Activated CD4-positive, alpha-beta T cell treated with anti-CD3 and anti-CD28 coated beads, Interleukin-10, Interleukin-2, amounts not matched to agents 100 ng/mL and 50 ng/mL, durations not matched to agents 16 hours and 8 hours (primary cell): Measurements from ENCODE around the gene HSFX2.
"Not testable (repeated sequence)": the region's sequence is repeated elsewhere in the genome, so short reads cannot be mapped to it uniquely, and the experiment has no call there.

Experiments
- DNase-seq: peaks from one replicate; pipeline ENCODE4 v3.0.0-alpha.2; 2020

The HSFX2 gene

DNA sequence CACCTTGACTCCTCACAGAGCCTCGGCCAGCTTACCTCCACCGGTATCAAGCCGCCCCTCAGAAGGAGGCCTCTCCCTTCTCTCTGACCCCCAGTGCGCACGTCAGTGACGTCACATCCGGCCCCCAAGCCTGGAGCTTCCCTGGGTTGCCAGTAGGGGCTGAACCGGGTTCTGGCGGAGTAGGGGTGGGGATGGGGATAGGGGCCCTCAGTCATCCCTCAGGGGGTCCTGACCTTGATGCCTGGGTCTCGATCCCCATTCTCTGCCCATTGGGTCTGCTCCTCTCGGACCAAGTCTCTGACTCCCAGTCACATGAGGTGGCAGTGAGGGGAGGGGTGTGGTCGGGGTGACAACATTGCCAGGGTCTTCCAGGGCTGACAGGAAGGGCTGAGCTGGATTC, 7.8 kb downstream of the HSFX2 start, which contains the start of gene MAGEA9B:
Gene MAGEA9B (minus strand): TSS at position 101 of the 400 bp plus-strand sequence. CDS start 4,280 bp downstream, outside the sequence.
- DNase-seq: not testable (repeated sequence)

- DNase-seq: not testable (repeated sequence)
Measured at GRCh38 chrX:149585631-149586030, 9.5 kb downstream of the HSFX2 start.

DNA sequence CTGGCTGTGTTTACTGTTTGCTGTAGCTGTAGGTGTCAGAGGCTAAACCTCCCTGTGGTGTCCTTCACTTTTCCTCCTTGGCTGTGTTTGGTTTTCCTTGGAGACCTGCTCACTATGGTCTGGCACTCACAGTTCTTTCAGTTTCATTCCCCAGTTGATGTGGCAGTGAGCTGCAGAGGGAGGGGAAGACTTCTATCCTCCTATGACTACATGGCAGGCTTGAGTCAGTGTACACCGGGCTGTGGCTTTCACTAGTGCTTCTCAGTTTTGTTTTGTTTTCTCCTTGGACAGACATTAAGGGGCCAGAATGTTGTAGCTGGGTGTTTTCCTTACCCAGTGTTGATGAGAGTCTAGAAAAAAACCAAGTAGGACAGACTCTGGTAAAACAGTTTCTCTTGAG, 21.7 kb downstream of the HSFX2 start:
- DNase-seq: not testable (repeated sequence)

DNA sequence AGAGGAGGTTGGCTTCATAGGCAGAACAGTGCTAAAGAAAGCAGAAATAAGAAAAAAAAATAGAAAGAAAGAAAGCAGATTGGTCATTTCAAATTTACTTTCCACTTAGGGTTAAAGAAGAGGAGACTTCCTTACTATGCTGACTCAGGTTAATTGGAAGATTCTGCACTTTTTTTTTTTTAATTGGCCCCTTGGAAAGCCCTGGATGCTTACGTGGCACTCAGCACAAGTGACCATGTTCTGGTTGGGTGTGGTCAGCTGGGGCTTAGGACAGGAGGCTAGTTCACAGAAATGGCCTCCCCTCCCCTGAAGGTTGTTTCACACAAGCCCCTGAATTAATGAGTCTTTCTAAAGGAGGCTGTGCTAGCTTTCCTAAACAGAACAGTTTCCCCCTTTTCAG, 22.4 kb downstream of the HSFX2 start:
- no peak for DNase-seq

GRCh38 chrX:149571770-149572169, 23.3 kb downstream of the HSFX2 start:
- DNase-seq: no peak

- DNase-seq: peak; percentile 17
Measured at GRCh38 chrX:149570668-149571067, 24.4 kb downstream of the HSFX2 start.

- DNase-seq: peak; percentile 35
Measured at GRCh38 chrX:149569770-149570169, 25.3 kb downstream of the HSFX2 start.

DNA sequence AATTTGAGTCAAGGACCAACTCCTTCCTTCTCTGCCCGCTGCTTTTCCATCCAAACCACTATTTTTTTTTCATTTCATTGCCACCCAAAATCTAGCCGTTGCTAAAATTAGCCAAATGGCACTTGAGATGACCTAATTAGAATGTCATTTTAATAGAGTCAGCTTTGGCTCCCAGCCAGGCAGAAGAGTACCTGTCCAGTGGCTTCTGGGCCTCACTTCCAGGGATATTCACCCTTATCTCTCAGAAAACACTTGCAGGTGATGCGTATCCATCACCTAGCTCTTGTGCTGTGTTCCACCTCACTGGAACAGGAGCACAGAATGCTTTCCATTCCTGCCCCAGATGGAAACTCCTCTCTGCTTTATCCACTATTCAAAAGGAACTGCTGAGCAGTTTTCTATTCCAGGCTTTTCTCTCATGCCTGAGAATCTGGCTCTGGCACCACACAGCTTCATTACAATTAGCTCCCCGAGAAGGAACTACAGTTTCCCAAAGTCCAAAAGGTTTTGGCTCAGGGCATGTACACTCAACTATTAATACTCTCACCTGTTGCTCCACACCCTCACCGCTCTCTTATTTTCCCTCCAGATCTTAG, 26.3 kb downstream of the HSFX2 start:
- no peak for DNase-seq

- no peak for DNase-seq
Measured at GRCh38 chrX:149567621-149568417, 27.3 kb downstream of the HSFX2 start.

GRCh38 chrX:149563359-149563758, 31.8 kb downstream of the HSFX2 start:
- DNase-seq: no peak

DNA sequence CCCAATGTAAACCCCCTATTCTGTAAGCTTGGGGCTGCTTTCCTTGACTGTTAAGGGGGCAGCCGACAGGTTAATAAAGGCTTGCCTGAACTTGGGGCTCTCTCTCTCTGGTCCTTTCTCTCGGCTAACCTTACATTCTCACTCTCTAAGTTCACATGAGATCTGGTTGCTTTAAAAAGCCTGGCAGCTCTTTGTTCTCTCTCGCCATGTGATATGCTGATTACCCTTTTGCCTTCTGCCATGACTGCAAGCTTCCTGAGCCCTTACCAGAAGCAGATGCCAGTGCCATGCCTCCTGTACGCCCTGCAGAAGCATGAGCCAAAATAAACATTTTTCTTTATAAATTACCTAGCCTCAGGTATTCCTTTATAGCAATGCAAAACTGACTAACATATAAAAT, 39.9 kb downstream of the HSFX2 start:
- DNase-seq: not testable (repeated sequence)

DNA sequence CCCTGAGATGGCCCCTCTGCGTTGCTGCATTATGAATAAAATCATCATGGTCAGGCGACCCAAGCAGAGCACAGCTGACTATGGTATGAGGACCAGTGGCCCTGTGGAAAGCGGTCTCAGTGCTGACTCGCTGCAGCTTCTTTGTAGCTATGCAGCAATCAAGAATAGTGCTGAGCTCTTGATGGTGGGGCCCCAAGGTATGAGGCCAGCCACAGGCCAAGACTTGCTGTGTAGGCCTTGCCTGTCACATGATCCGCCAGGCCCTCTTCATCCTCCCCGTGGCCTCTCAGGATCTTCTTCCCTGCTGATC, 43.2 kb downstream of the HSFX2 start:
- not testable (repeated sequence) for DNase-seq

- not testable (repeated sequence) for DNase-seq
Measured at GRCh38 chrX:149551245-149551938, 43.7 kb downstream of the HSFX2 start.

DNA sequence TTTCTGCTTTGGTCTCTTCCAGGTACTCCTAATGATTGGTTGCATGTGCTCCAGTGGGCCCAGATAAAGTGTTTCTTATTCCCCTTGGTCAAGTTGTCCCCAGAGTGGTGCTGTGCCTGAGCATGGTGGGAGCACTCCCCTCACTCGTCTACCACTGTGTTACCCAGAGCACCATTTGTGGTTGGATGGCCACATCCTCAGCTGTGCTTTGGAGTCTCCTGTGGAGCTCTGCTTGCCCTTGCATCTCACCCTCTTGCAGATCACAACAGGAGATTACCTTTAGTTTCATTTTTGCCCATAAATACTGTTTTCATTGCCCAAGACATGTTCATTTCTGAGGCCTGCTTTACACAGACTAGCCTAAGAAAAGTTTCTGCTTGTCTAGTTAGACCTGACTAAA, 44.7 kb downstream of the HSFX2 start:
- DNase-seq: peak; percentile 22

DNA sequence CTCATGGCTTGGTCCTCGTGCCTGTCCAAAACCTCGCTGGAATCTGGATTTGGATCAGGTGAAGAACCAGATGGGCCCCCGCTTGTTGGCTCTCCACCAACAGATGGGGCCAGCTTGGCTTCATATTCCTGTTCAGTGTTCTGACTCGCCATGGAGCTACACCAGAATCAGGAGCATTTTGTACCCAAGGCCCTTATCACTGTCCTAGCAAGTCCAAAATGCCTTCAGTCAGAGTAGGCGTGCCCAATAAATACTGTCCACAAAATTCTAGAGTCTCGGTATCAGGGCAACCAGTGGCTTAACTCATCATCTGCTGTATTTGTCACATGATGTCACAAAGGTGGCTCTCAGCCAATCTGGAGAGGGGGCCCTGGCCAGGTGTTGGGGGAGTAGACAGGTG, 45.4 kb downstream of the HSFX2 start, which contains the start of gene HSFX3:
Gene HSFX3 (minus strand): TSS at position 224 of the 400 bp plus-strand sequence. CDS start 72 bp downstream, at position 152.
- not testable (repeated sequence) for DNase-seq

DNA sequence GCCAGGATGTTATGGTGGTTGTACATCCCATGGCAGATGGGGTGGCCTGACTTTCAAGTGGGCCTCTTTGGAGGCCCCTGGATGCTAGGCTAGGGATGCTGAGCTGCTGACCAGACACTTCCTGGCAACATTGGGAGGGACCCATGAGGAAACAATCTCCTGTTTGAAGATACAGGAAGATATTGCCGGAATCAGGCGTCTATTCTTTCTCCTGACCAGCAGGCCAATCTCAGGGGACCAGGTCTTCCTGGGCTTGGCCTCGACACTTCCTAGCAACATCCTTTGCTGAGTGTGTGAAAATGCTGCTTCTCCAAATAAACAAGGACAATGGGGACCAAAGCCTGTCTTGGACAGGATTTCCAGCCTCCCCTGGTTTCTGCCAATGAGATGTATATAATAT, 47.3 kb downstream of the HSFX2 start:
- not testable (repeated sequence) for DNase-seq

DNA sequence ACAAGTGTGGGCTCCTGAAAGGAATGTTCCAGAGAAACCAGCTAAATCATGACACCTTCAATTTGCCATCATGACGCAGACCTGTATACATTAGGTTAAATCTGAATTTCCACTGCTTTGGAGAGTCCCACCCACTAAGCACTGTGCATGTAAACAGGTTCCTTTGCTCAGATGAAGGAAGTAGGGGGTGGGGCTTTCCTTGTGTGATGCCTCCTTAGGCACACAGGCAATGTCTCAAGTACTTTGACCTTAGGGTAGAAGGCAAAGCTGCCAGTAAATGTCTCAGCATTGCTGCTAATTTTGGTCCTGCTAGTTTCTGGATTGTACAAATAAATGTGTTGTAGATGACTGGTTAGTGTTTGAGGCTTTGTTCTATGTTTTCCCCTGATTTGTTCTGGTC, 48.2 kb downstream of the HSFX2 start:
- not testable (repeated sequence) for DNase-seq

DNA sequence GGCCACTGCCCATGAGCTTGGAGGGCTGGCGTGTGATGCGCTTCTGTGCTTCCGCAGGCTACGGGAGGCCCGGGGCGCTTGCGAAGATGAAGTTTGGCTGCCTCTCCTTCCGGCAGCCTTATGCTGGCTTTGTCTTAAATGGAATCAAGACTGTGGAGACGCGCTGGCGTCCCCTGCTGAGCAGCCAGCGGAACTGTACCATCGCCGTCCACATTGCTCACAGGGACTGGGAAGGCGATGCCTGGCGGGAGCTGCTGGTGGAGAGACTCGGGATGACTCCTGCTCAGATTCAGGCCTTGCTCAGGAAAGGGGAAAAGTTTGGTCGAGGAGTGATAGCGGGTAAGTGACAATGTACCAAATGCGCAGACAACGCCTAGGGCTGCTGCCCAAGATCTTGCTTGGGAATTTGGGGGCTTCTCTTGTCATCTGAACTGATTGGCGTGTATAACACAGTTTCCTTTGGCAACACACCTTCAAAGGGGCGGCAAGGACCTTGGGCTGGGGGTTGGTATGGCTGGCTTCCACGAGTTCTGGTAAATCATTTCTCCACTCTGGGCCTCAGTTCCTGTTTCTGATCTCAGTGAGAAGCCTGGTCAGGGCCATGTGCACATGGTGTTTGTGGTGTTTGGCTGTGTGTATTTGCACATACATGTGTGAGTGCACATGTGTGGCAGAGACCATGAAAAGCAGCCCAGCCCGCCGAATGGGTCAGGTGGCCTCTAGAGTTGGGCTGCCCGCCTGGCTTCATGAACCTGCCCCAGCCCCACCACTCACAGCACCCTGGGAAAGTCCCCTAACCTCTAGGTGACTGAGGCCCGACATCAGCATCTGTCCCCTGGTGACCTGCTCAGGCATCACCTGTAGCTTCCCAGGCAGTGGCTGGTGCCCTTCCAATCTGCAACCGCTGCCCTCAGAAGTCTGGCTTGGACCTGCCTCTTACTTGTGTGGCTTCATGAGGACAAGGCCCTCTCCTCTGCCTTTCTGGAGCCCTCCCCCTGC, 49.3 kb downstream of the HSFX2 start:
- not testable (repeated sequence) for DNase-seq
